Fibroblast of lung (primary cell): ENCODE data around the gene PLEKHA8. TPM values are rescaled to one million over a fixed set of nuclear protein-coding genes. Genes with fewer than 3 reads are reported as not detected.

Experiments
- DNase-seq, 2 donors: peaks; one replicate each; pipeline versions ENCODE4 v3.0.0 to v3.0.0-alpha.2; 2010; ENCODE audit warnings: low read depth in 2 of 2
- H2AFZ ChIP-seq: 2 replicates; pipeline ENCODE4 v1.5.1; 2012; ENCODE audit warnings: low read length, control low read depth, inconsistent platforms
- H3K27ac ChIP-seq: 2 replicates; pipeline ENCODE4 v1.5.1; 2011; ENCODE audit warnings: low read length, control low read depth; ENCODE audit not compliant: insufficient read depth
- H3K27me3 ChIP-seq: 2 replicates; pipeline ENCODE4 v1.5.1; 2011; ENCODE audit warnings: mild to moderate bottlenecking, low read length; ENCODE audit not compliant: control insufficient read depth, insufficient read depth
- H3K36me3 ChIP-seq: 2 replicates; pipeline ENCODE4 v1.5.1; 2011; ENCODE audit warnings: low read length; ENCODE audit not compliant: control insufficient read depth, insufficient read depth
- H3K4me1 ChIP-seq: 2 replicates; pipeline ENCODE4 v1.5.1; 2011; ENCODE audit warnings: low read length; ENCODE audit not compliant: control insufficient read depth, insufficient read depth; ENCODE audit errors: extremely low read depth
- H3K4me2 ChIP-seq: 2 replicates; pipeline ENCODE4 v1.5.1; 2011; ENCODE audit warnings: low read length, control low read depth; ENCODE audit not compliant: insufficient read depth; ENCODE audit errors: extremely low read depth
- H3K4me3 ChIP-seq, 4 experiments: fragments of 200-600 bp in 1 of 4; sonication (generic) in 1 of 4; replicated peaks in 1 of 4; 2 replicates each; pipeline ENCODE4 v1.5.1; 2011 to 2016; ENCODE audit warnings: low read length in 4 of 4, low read depth in 3 of 4, mild to moderate bottlenecking in 3 of 4, control low read depth in 2 of 4, inconsistent platforms in 1 of 4, mixed read lengths in 1 of 4; ENCODE audit not compliant: insufficient read depth in 1 of 4; ENCODE audit errors: control extremely low read depth in 1 of 4
- H3K79me2 ChIP-seq: 2 replicates; pipeline ENCODE4 v1.5.1; 2012; ENCODE audit warnings: mild to moderate bottlenecking, low read length, inconsistent platforms; ENCODE audit not compliant: control insufficient read depth, insufficient read depth
- H3K9ac ChIP-seq: 2 replicates; pipeline ENCODE4 v1.5.1; 2011; ENCODE audit warnings: mild to moderate bottlenecking, low read length, control low read depth; ENCODE audit not compliant: insufficient read depth
- H3K9me3 ChIP-seq: 2 replicates; pipeline ENCODE4 v1.5.1; 2012; ENCODE audit warnings: low read depth, low read length; ENCODE audit not compliant: control insufficient read depth, insufficient read depth
- H4K20me1 ChIP-seq: 2 replicates; pipeline ENCODE4 v1.5.1; 2011; ENCODE audit warnings: low read length; ENCODE audit not compliant: control insufficient read depth, insufficient read depth; ENCODE audit errors: extremely low read depth
- CTCF ChIP-seq, 2 donors: IDR thresholded peaks in 1 of 2; conservative IDR thresholded peaks in 1 of 2; 1 replicate in 1 of 2; 2 replicates in 1 of 2; pipeline ENCODE4 v1.5.1; 2011 to 2012; ENCODE audit warnings: low read length in 2 of 2, control low read depth in 1 of 2, inconsistent platforms in 1 of 2, low read depth in 1 of 2, mild to moderate bottlenecking in 1 of 2
- EZH2 ChIP-seq: IDR thresholded peaks from 2 replicates; pipeline ENCODE4 v1.5.1; 2012; ENCODE audit warnings: low read length, control low read depth, mild to moderate bottlenecking; ENCODE audit errors: missing control alignments
- polyA plus RNA-seq, 2 donors: library from polyadenylated mRNA; depleted of rRNA in 1 of 2; stranded (reverse) in 1 of 2; unstranded in 1 of 2; fragments of >200 nt; gene quantifications; 2 replicates each; pipeline ENCODE4 v1.2.1, GENCODE V29; 2011 to 2012; ENCODE audit warnings: missing spikeins in 1 of 2
- total RNA-seq: library from RNA; depleted of rRNA; stranded (reverse); fragments of >200 nt; gene quantifications from 2 replicates; pipeline ENCODE4 v1.2.1, GENCODE V29; 2014

Gene PLEKHA8
- total and polyA plus RNA-seq, 2 donors (not counting 1 experiment from before 2014, with no cell fraction given): 9.5 to 15.5 TPM

GRCh38 chr7:29987811-29988317 is 40.3 kb upstream of the PLEKHA8 start:
- H3K79me2 ChIP-seq: peaks cover 51% of the 10 kb centered on the region
- H3K9ac ChIP-seq: peak overlapping the region; percentile 31
- peak overlapping the region; percentile 78 to 97 (median 91) for H3K4me3 ChIP-seq
- peak overlapping the region; percentile 97 for H3K4me2 ChIP-seq
- no peaks in the 10 kb centered on the region for H4K20me1 ChIP-seq
- peak overlapping the region; percentile 93 for H3K27ac ChIP-seq
- peak; percentile 85 to 89 for DNase-seq
- no peaks in the 10 kb centered on the region for H3K36me3 ChIP-seq
- no peaks in the 10 kb centered on the region for H3K27me3 ChIP-seq
- TF ChIP-seq CTCF (conservative IDR thresholded peaks at IDR 0.05 in 1 of 2, IDR thresholded peaks at IDR 0.05 in 1 of 2; ENCODE audit: low read depth in 1 of 2, low read length in 2 of 2) (no peak), EZH2 (no peak)
- H3K9me3 ChIP-seq: no peaks in the 10 kb centered on the region
- H3K4me1 ChIP-seq: peaks cover 12% of the 10 kb centered on the region
- H2AFZ ChIP-seq: peak overlapping the region; percentile 83

GRCh38 chr7:29988424-29989256 is 39.6 kb upstream of the PLEKHA8 start:
- peak overlapping the region; percentile 93 for H3K27ac ChIP-seq
- no peaks in the 10 kb centered on the region for H4K20me1 ChIP-seq
- TF ChIP-seq CTCF (conservative IDR thresholded peaks at IDR 0.05 in 1 of 2, IDR thresholded peaks at IDR 0.05 in 1 of 2; ENCODE audit: low read depth in 1 of 2, low read length in 2 of 2) (no peak), EZH2 (no peak)
- peak overlapping the region; percentile 97 for H3K4me2 ChIP-seq
- peak; percentile 71 to 88 for DNase-seq
- H2AFZ ChIP-seq: peak overlapping the region; percentile 69
- no peaks in the 10 kb centered on the region for H3K36me3 ChIP-seq
- H3K79me2 ChIP-seq: peaks cover 47% of the 10 kb centered on the region
- no peaks in the 10 kb centered on the region for H3K9me3 ChIP-seq
- peak overlapping the region; percentile 86 for H3K9ac ChIP-seq
- no peaks in the 10 kb centered on the region for H3K27me3 ChIP-seq
- peak overlapping the region; percentile 78 to 97 (median 91) for H3K4me3 ChIP-seq
- H3K4me1 ChIP-seq: peaks cover 12% of the 10 kb centered on the region

DNA sequence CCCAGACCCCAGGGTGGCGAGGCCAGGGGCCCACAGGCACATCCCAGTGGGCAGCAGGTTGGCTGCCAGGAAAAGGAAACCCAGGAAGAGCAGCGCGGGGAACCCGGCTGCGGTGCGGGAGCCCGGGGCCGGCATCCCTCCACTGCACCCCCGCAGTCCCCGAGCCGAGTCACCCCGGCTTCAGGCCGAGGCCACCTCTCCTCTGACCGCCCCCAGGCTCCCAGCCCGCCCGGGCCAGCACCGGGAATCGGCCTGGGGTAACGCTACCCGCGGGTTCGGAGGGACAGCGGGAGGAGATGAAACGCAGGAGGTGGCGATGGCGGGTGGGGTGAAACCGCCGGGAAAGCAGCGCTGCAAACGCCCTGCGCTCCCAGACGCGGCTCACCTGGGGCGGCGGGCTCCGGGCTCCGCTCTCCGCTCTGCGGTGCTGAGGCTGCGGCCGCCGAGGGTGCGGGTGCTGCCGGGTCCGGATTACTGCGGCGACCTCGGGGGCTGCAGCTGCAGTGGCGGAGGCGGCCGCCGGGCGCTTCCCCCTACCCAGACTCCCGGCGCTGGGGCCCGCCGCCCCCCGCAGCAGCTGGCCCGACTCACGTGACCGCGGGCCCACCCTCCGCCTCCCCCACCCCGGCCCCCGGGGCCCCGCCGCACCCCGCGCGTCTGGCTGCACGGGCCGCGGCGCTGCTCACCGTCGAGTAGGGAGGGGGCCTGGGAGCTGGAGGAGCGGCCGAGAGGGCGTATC is 38.8 kb upstream of the PLEKHA8 start, which contains the start of gene SCRN1:
Gene SCRN1, minus strand, starts transcription at position 545 of the 739 bp plus-strand sequence. CDS start 20,734 bp downstream, outside the sequence.
- Histone ChIP-seq H3K4me3 (peak within 1 kb of the TSS; percentile 78 to 97 (median 91)), H3K9me3 (no peaks in the 10 kb centered on the region), H3K27ac (peak within 1 kb of the TSS; percentile 93), H3K4me2 (peak within 1 kb of the TSS; percentile 97), H4K20me1 (no peaks in the 10 kb centered on the region), H2AFZ (peak within 1 kb of the TSS; percentile 84), H3K27me3 (no peaks in the 10 kb centered on the region), H3K79me2 (peaks cover 42% of the 10 kb centered on the region), H3K4me1 (peaks cover 12% of the 10 kb centered on the region), H3K36me3 (no peaks in the 10 kb centered on the region), H3K9ac (peak within 1 kb of the TSS; percentile 86)
- DNase-seq: peak in 1 of 2 donors; percentile 37
- TF ChIP-seq EZH2 (no peak), CTCF (conservative IDR thresholded peaks at IDR 0.05 in 1 of 2, IDR thresholded peaks at IDR 0.05 in 1 of 2; ENCODE audit: low read depth in 1 of 2, low read length in 2 of 2) (no peak)
